T-helper 17 cell (primary cell): ENCODE data around the gene DFFA. TPM values are rescaled to one million over a fixed set of nuclear protein-coding genes. Genes with fewer than 3 reads are reported as not detected.
A peak's percentile ranks its signal among the peaks of the same experiment; 100 is the strongest.
"Not testable (repeated sequence)": the region's sequence is repeated elsewhere in the genome, so short reads cannot be mapped to it uniquely, and the experiment has no call there.

Experiments used
- ATAC-seq: fragments of 150-1000 bp; cut with Tn5 transposase; 2 replicates; pipeline ENCODE4 v1.10.0; 2021; ENCODE audit warnings: mild to moderate bottlenecking, moderate library complexity
- DNase-seq, 3 donors: peaks; one replicate each; pipeline versions ENCODE4 v3.0.0 to v3.0.0-alpha.2; 2020 to 2021
- H3K9me3 ChIP-seq: one replicate; pipeline ENCODE4 v1.7.0; 2013; ENCODE audit warnings: low read length, mild to moderate bottlenecking; ENCODE audit not compliant: control insufficient read depth, poor library complexity, severe bottlenecking
- H3K27ac Mint-ChIP-seq: one replicate; pipeline ENCODE4 v1.8.0; 2022; ENCODE audit warnings: mild to moderate bottlenecking, moderate library complexity, mixed read lengths
- H3K27me3 Mint-ChIP-seq: one replicate; pipeline ENCODE4 v1.8.0; 2022; ENCODE audit warnings: mixed read lengths
- H3K36me3 Mint-ChIP-seq: one replicate; pipeline ENCODE4 v1.8.0; 2022; ENCODE audit warnings: low read depth, mixed read lengths
- H3K4me1 Mint-ChIP-seq: one replicate; pipeline ENCODE4 v1.8.0; 2022; ENCODE audit warnings: mild to moderate bottlenecking, mixed read lengths
- H3K4me3 Mint-ChIP-seq: one replicate; pipeline ENCODE4 v1.8.0; 2022; ENCODE audit warnings: mild to moderate bottlenecking, moderate library complexity, mixed read lengths
- total RNA-seq, 4 donors: library from RNA in 2 of 4; stranded (reverse) in 2 of 4; gene quantifications; one replicate each; pipeline ENCODE4 v1.2.3 and lab custom pipeline; 2022 to 2026

The DFFA gene
- total RNA-seq, 2 donors from 2014 or later: 14.6 to 15.1 TPM

GRCh38 chr1:10511494-10511885 is 39.2 kb upstream of the DFFA start:
- no peaks in the 10 kb centered on the region for H3K9me3 ChIP-seq
- DNase-seq (no peak), ATAC-seq (no peak)
- Mint-ChIP-seq H3K27me3 (no peaks in the 10 kb centered on the region), H3K27ac (peak overlapping the region; percentile 94), H3K36me3 (no peaks in the 10 kb centered on the region), H3K4me1 (peaks cover 59% of the 10 kb centered on the region), H3K4me3 (peak overlapping the region; percentile 88)

DNA sequence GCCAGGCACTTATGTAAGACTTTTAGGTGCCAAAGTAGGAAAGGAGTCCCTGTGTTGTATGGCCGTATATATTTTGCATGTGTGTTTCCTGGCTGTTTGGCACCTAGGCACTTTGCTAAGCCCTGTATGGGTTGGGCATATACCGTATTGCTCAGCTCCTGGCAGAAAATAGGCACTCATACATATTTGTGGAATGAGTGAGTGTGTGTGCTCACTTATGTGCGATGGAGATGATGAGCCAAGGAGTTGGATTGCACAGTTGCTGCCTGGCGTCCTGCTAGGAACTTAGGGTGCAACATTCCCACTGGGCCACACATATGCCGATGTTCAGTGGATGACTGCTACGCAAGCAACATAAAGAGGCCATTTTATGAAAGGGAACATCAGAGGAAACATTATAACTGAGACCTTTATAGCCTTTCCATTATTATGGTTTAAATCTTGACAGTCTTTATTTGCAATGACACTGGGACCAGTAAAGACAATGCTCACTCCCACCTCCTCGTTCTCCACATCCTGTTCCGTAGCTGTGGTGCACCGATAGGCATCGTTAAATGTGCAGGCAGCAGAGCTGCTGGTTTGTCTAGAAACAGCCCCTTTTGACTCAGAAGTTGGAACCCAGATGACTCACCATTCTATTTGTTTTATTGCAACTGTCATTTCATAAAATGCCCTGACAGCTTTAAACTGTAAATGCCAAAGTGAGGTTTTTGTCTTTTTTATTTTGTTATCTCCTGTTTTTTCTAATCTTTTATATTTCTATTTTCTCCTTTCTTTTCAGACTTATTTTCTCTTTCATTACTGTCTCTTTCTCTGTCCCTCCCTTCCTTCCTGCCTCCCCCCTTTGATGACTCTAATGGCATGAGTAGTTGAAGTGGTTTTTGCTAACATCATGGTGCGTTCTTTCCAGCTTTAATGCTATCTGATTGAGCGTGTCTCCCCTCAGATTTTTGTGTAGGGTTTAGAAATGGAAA is 38.5 kb upstream of the DFFA start:
- H3K27ac Mint-ChIP-seq: peak overlapping the region; percentile 94
- DNase-seq (peak; percentile 17 to 52 (median 30)), ATAC-seq (peak; percentile 94)
- peaks cover 56% of the 10 kb centered on the region for H3K4me1 Mint-ChIP-seq
- no peaks in the 10 kb centered on the region for H3K36me3 Mint-ChIP-seq
- H3K27me3 Mint-ChIP-seq: no peaks in the 10 kb centered on the region
- no peaks in the 10 kb centered on the region for H3K9me3 ChIP-seq
- H3K4me3 Mint-ChIP-seq: peak overlapping the region; percentile 88

GRCh38 chr1:10509809-10510509 is 37.6 kb upstream of the DFFA start:
- DNase-seq: no peak
- peaks cover 52% of the 10 kb centered on the region for H3K4me1 Mint-ChIP-seq
- ATAC-seq: no peak

GRCh38 chr1:10508511-10508951 is 36.2 kb upstream of the DFFA start:
- no peak overlapping the region for H3K4me3 Mint-ChIP-seq
- DNase-seq: no peak
- peak overlapping the region; percentile 59 for H3K27ac Mint-ChIP-seq
- no peaks in the 10 kb centered on the region for H3K36me3 Mint-ChIP-seq
- no peak for ATAC-seq
- no peaks in the 10 kb centered on the region for H3K27me3 Mint-ChIP-seq
- peaks cover 42% of the 10 kb centered on the region for H3K4me1 Mint-ChIP-seq
- no peaks in the 10 kb centered on the region for H3K9me3 ChIP-seq

More at GRCh38 chr1:10509809-10510509, 37.6 kb upstream of the DFFA start:
- H3K4me3 Mint-ChIP-seq: peak overlapping the region; percentile 88
- H3K27ac Mint-ChIP-seq: peak overlapping the region; percentile 94
- H3K36me3 Mint-ChIP-seq: no peaks in the 10 kb centered on the region
- no peaks in the 10 kb centered on the region for H3K9me3 ChIP-seq
- H3K27me3 Mint-ChIP-seq: no peaks in the 10 kb centered on the region

DNA sequence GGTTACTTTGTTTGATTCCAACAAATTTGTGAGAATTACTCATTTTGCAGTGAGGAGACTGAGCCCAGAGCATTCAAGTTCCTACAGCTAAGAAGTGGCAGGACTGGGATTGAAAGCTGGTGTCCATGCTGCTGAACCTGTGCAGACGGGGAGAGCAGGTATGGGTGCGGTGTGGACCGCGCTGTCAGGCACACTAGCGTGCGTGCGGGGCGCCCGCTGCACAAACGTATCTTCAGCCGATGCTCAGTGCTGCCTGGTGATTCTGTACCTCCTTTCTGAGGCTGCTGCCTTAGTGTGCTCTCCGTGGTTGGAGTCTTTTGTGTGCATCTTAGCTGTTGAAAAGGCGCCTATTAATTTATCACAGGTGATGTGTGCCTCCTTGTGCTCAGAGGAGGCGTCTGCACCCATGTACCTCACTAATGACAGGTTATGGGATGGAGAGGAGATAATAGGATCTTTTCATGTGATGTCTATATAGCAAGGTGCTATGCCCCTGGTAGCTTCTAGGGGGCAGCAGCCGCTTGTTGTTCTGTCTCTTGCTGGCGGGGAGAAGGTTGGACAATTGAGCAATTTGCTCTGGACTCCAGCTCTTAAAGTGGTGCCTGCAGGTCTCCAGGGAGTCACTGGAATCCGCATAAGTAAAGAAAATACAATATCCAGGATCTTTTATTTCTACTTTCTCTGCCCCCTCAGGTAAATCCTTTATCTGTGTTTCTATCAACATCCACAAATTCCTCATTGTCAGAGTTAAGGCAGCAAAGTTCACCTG is 35.0 kb upstream of the DFFA start:
- ATAC-seq (peak; percentile 68), DNase-seq (peak; percentile 24 to 36 (median 30))
- Mint-ChIP-seq H3K27ac (peak overlapping the region; percentile 59), H3K36me3 (no peaks in the 10 kb centered on the region), H3K27me3 (no peaks in the 10 kb centered on the region), H3K4me1 (peaks cover 33% of the 10 kb centered on the region), H3K4me3 (no peak overlapping the region)
- no peaks in the 10 kb centered on the region for H3K9me3 ChIP-seq

- ATAC-seq: no peak
- no peak for DNase-seq
- Mint-ChIP-seq H3K4me1 (peaks cover 35% of the 10 kb centered on the region), H3K4me3 (no peak overlapping the region), H3K27me3 (no peaks in the 10 kb centered on the region), H3K27ac (peak overlapping the region; percentile 54), H3K36me3 (no peaks in the 10 kb centered on the region)
- no peaks in the 10 kb centered on the region for H3K9me3 ChIP-seq
Observed at GRCh38 chr1:10506677-10507047, 34.3 kb upstream of the DFFA start.

GRCh38 chr1:10506046-10506676 is 33.8 kb upstream of the DFFA start:
- ATAC-seq, H3K9me3 ChIP-seq, H3K36me3 Mint-ChIP-seq, DNase-seq, H3K4me3 Mint-ChIP-seq, H3K27me3 Mint-ChIP-seq: not testable (repeated sequence)
- Mint-ChIP-seq H3K27ac (peak overlapping the region; percentile 54), H3K4me1 (peaks cover 30% of the 10 kb centered on the region)

- Mint-ChIP-seq H3K4me1 (peaks cover 16% of the 10 kb centered on the region), H3K36me3 (no peaks in the 10 kb centered on the region), H3K27ac (no peak overlapping the region), H3K27me3 (no peaks in the 10 kb centered on the region), H3K4me3 (no peak overlapping the region)
- DNase-seq: no peak
- no peak for ATAC-seq
- no peaks in the 10 kb centered on the region for H3K9me3 ChIP-seq
Observed at GRCh38 chr1:10504249-10504648, 31.9 kb upstream of the DFFA start.

DNA sequence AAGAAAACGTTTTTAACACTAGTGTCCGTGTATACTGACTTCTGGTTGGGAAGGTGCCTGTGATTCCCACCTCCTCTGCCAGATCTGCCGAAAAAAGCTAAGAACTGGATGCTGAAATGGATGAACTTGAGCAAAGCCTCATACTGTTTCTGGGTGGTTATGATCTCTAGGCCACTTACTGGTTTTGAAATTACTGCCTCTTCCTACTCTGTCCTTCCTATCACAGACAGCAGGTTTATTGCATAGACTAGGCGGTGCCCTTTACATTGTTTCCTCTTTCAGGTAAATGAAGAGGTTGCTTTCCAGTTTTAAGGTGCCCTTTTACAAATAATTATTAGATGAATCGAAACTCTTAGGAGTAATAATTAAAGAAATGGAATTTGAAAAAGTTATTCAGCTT is 29.9 kb upstream of the DFFA start:
- H3K36me3 Mint-ChIP-seq: no peaks in the 10 kb centered on the region
- no peak overlapping the region for H3K27ac Mint-ChIP-seq
- peaks cover 20% of the 10 kb centered on the region for H3K4me1 Mint-ChIP-seq
- H3K9me3 ChIP-seq: no peaks in the 10 kb centered on the region
- no peaks in the 10 kb centered on the region for H3K27me3 Mint-ChIP-seq
- no peak overlapping the region for H3K4me3 Mint-ChIP-seq
- DNase-seq (no peak), ATAC-seq (no peak)

GRCh38 chr1:10498231-10498630 is 25.9 kb upstream of the DFFA start:
- Mint-ChIP-seq H3K4me1 (peaks cover 30% of the 10 kb centered on the region), H3K27me3 (no peaks in the 10 kb centered on the region), H3K27ac (no peak overlapping the region), H3K36me3 (no peaks in the 10 kb centered on the region), H3K4me3 (no peak overlapping the region)
- DNase-seq: no peak
- ATAC-seq: no peak
- no peaks in the 10 kb centered on the region for H3K9me3 ChIP-seq

DNA sequence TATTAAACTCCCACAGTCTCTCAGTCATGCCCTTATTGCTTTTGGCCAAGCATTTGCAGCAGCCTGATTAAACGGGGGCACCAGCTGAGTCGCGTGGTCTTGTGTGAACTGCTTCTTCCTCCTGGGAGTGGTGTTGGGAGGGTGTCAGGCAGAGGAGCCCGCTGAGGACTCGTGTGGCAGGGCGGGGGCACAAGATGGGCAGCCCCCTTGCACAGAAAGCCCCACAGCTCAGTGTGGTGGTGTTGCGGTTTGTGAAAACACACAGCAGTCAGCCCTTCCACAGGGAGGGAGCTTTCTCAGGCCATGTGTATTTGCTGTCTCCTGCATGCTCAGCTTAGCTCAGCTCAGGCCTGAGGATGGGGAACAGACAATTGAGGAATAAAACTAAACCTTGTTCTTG is 24.8 kb upstream of the DFFA start:
- ATAC-seq: no peak
- Mint-ChIP-seq H3K27ac (peak overlapping the region; percentile 84), H3K27me3 (no peaks in the 10 kb centered on the region), H3K4me3 (no peak overlapping the region), H3K36me3 (no peaks in the 10 kb centered on the region), H3K4me1 (peaks cover 35% of the 10 kb centered on the region)
- DNase-seq: no peak
- no peaks in the 10 kb centered on the region for H3K9me3 ChIP-seq

DNA sequence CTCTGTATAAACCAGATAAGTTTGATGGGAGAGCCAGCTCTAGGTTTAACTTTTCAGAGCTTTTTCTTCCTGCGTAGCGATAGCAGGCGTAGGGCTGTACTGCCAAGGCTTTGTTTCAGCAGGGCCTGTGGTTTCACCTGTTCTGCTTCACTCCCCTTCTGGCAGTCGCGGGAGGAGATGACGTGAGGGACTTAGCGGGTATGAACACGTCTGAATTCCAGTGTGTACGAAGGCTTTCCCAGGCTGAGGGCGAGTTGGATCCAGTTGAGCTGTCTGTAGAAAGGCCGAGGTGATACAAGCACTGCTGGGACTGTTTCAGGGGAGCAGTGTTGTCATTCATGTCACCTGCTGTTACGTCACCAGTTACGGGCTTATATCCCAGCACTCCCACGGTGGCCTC is 23.6 kb upstream of the DFFA start:
- H3K4me3 Mint-ChIP-seq: peak overlapping the region; percentile 19
- H3K4me1 Mint-ChIP-seq: peaks cover 30% of the 10 kb centered on the region
- no peaks in the 10 kb centered on the region for H3K9me3 ChIP-seq
- H3K27me3 Mint-ChIP-seq: no peaks in the 10 kb centered on the region
- DNase-seq (no peak), ATAC-seq (no peak)
- no peaks in the 10 kb centered on the region for H3K36me3 Mint-ChIP-seq
- peak overlapping the region; percentile 84 for H3K27ac Mint-ChIP-seq
